Stimulated activated CD4-positive, alpha-beta T cell treated with anti-CD3 and anti-CD28 coated beads, Interleukin-1b, Interleukin-23, amount 100 ng/mL, for 24 hours (primary cell): ENCODE measurements around the gene HCFC1.

ENCODE experiments used
- DNase-seq, 4 experiments: peaks; one replicate each; pipeline ENCODE4 v3.0.0-alpha.2; 2020; ENCODE audit warnings: low read depth in 4 of 4, low spot score in 1 of 4

Gene HCFC1

DNA sequence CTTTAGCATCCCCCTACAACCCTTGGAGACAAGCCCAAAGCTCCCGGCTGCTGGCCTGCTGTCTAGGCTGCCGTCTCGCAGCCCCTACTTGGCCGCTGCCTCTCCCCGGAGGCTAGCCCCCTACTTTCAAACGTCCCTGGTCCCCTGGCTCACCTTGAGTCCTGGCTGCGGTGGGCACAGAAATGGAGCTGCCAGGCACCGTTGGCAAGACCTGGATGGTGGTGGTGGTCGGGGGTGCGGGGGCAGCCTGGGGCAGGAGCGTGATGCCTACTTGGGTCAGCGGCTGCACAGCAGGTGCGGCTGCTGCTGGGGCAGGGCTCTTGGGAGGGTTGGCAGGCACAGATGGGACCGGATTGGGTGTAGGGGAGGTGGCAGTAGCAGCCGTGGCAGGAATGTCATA, 12.0 kb downstream of the HCFC1 start:
- no peak for DNase-seq

DNA sequence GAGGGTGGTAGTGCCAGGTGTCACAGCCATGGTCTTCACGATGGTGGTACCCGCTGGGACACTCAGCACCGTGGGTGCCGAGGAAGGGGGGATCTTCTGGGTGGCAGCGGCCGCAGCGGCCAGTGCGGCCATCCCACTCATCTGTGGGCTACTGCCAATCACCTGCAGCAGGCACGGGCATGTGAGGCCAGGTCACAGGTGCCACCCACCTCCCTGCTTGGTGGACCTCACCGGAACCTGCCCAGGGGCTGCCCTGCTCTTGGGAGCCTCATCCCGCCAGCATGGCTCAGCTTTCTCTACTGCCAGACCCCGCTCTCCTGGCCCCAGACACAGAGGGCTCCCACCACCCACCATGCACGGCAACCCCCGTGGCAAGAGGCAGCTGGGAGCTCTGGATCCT, 13.0 kb downstream of the HCFC1 start:
- no peak for DNase-seq

GRCh38 chrX:153957224-153957623, 14.4 kb downstream of the HCFC1 start:
- DNase-seq: no peak

DNA sequence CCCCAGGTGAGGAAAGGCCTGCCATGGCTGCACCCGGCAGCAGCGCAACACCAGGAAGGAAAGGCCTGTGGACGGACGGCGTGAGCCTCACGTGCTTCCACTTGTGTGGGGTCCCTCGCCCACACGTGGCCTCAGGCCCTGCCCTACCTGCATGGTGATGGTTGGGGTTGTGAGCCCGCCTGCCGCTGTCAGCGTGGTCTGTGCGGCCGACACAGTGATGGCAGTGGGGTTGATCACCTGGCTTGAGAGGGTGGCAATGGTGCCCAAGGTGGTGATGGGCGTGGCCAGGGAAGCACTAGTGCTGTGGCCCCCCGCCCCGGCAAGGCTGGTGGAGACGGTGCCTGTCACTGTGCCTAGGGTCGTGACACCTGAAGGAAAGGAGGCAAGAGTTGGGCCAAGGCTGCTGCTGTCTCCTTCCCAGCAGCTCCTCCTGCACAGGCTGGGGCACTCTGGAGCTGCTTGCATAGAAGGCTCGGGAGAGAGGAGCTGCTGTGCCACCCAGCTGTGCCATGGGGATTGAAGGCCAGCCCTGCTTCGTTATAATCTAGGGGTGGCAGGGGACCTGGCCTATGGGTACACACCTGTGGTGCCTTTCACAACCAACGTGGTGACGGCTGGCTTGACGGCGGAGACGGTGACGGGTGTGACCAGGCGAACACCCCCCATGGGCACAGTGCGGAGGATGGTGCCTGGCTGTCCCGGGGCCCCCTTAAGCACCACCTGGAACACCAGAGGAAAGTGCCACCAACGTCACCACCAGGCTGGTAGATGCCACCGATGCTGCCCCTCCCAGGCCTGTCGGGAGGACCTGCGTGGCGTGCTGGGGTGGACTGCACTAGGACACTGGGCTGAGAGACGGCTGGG, 15.3 kb downstream of the HCFC1 start:
- DNase-seq: no peak

DNA sequence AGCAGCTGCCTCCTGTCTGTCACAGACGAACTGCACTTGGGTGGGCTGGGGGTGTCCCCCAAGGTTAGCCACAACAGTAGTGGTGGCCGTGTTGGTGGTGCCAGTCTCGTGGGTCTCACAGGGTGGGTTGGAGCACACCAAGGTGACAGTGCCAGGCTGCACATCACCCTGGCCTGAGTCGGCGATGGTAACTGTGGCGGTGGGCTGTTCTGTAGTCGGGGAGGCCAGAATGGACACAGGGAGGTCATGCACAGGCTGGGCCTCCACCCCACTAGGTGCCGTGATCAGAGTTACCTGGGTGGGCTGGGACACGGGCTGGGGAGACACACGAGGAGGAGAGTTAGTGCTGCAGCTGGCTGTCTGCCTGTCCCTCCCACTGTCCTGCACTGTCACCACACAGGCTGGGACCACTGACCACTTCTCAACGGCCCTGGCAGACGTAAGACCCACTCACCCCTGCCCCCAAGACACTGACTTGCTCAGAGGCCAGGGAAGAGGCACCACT, 16.3 kb downstream of the HCFC1 start:
- no peak for DNase-seq

DNA sequence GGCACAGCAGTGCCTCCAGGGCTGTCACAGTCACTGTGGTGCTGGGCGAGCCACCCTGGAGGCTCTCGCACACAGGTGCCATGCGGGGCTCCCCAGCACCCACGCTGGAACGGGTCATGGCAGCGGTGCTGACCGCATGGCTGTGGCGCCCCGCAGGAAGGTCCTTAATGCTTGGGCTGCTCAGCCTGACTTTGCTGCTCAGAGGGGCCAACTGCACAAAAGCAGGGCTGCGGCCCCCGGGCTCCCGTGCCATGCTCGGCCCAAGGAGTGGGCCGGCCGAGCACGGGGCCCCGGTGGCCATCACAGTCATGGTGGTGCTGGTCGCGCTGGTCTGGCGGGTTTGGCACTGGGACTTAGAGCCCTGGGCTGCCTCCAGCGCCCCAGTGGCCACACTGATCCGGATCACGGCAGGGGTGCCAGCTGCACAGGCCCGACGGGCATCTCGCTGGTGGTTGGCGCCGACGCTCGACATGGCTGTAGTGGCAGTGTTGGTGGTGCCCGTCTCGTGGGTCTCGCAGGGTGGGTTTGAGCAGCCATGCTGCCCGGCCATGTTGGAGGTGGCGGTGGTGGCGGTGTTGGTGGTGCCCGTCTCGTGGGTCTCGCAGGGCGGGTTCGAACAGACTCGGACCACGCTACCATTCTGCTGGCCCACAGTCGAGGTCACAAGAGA, 16.9 kb downstream of the HCFC1 start:
- DNase-seq: no peak

GRCh38 chrX:153953892-153954557, 17.6 kb downstream of the HCFC1 start:
- no peak for DNase-seq

DNA sequence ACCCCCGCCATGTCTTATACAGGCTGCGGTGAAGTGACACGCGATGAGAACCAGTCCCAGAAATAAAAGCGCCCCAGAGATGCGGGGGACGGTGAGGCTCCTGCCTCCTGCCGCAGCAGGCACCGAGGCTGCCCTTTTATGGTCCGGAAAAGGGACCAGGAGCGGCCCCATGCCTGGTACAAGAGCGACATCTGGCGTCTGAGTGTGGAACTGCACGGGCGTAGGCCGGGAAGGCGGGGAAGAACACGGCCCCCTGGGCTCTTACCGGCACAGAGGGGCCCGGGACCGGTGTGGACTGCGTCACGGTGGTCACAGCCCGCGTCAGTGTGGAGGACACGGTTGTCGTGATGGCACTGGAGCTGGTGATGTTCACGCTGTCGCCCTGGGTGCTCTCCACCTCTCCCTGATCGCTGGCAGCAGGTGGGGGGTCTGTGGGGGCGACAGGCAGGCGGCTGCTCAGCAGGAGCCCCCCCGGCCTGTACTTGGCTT, 18.2 kb downstream of the HCFC1 start:
- peak; percentile 49 to 78 (median 54) for DNase-seq

- DNase-seq: no peak
Measured at GRCh38 chrX:153952373-153953026, 19.1 kb downstream of the HCFC1 start.

DNA sequence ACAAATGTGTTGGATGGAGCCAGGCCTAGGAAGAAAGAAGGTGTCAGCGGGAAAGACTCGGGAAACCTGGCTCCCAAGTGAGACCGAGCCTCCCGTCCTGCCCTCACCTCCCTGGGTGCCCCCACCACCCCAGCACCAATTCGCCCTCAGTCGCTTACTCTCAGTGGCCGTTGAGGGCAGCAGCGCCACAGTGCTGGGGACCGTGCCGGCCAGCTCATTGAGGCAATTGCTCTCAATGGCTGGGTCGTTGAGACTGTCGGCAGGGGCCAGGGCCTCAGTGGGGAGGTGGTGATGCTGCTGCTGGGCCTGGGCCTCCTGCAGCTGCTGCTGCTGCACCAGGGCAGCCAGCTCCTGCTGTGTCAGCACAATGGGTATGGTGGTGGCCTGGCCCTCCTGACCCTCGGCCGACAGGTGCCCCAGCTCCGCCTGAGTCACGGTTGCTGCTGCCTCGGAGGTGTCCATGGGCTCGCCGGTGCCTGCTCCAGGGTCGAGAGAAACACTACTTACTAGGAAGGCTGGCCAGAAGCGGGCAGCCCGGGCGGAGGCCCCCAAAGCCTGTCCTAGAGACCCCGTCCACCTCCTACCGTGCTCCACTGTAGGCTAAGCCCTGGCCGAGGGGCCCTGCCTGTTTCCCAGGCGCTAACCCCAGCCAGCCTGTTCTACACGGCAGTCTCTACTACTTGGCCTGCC, 19.8 kb downstream of the HCFC1 start:
- DNase-seq: no peak

- no peak for DNase-seq
Measured at GRCh38 chrX:153950127-153950526, 21.5 kb downstream of the HCFC1 start.

DNA sequence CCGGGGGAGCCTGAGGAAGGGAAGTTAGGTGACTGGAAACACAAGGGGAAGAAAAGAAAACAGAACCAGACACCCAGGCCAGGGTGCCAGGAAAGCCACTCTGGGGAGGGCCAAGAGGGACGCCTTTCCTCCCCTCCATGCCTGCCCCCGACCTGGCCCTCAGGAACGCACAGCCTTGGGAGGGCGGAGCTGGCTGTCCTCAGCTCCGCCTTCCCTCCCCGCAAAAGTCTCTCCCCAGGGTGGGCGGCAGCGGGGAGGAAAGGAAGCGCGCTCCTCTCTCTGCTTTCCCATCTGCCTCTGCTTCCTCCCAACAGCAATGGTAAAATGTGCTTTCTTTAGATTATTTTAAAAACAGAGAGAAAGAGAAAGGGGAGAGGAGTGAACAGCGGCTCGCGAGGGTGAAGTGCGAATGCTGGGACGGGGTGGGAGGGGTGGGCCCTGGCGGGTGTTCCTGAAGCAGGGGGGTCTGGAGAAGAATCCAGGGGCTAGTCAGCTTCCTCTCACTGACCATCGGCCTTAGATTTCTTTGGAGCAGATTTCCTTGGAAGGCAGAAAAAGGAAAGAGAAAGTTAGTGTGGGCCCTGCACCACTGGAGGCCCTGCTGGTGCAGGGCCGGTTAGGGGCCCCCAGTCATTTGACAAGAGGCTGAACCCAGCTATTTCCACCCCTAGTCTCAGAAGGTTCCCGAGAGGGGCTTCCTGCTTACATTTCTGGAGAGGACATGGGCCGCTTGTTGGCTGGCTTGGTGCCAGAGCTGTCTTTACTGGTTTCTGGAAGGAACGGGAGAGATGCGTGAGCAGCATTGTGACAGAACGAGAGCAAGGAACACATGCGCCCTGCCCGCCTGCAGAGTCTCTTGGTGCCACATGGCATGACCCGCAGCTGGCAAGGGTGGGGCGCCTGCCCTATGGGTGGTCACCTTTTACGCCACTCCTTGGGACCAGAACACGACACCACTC, 22.5 kb downstream of the HCFC1 start:
- no peak for DNase-seq

DNA sequence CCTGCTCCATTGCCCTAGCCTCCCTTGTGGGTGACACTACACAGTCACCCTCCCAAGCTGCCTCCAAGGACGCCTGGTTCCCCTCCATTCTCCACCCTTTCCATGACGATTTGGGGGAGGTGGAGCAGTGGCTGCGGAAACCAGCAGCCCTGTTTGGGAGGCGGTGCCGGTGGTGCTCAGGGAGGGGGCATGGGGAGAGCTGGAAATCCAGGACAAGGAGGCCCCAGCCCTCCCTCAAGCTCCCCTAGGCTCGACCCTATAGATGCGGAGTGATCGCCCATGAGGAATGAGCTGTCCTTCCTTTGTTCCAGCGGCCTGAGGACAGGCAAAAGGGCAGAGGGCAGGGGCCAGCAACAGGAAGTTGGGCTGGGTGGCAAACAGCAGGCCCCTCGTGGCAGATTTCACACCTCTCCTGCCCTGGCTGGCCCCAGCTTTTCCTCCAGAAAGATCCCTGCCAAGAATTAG, 23.6 kb downstream of the HCFC1 start:
- DNase-seq: no peak

- DNase-seq: peak in 2 of 4 experiments; percentile 59 to 61
Measured at GRCh38 chrX:153947009-153947769, 24.4 kb downstream of the HCFC1 start.

DNA sequence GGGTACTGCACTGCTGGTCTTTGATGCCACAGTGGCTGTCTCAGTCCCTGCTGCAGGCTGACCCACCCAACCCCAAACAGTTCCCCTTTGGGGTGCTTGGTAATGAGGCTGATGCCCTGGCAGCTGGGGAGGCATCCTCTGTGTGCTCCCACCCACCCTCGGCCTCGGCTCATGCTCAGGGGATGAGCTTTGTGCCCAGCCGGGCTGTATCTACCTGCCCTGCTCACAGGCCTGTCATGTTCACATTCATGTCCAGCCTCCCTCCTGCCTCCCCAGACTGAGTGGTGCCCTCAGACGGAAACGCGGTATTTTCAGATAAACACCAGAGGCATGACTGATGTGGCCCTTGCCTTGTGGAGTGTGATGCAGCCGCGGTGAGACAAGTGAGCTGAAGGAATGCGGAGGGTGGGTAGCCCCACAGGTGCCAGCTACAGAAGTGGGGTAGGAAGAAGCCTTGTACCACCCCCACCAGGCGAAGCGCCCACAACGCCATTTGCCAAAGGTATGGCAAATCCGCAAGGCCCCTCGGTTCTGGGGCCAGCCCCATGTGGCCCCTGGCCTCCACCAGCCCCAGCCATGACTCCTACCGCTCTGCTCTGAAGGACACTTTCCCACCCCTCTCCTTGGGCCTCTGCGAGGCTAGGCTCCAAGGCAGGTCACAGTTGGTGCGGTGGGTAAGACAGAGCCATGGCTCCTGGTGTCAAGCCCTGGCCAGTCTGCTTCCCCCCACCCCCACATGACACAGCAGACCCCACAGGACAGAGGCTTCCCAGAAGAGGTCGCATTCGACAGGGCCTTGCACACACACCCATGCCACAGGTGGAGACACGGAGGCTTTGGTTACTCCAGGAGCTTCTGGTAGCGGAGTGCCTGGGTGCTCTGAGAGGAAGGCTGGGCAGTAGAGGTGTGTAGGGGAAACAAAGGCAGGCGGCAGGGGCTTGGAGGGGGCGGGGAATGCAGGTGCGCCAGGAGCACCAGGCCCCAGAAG, 25.4 kb downstream of the HCFC1 start:
- DNase-seq: no peak

- DNase-seq: no peak
Measured at GRCh38 chrX:153944800-153945150, 26.8 kb downstream of the HCFC1 start.

GRCh38 chrX:153944140-153944799, 27.3 kb downstream of the HCFC1 start, which contains the start of gene RENBP:
Gene RENBP (minus strand): TSS chrX:153944643. CDS start chrX:153944610, 33 bp downstream.
- peak in 1 of 4 experiments; percentile 23 for DNase-seq
